Heart left ventricle (tissue), 16 donors: Measurements from ENCODE around the gene FAM187B. TPM values are rescaled to one million over a fixed set of nuclear protein-coding genes. Genes with fewer than 3 reads are reported as not detected.

Experiments
- ATAC-seq, 4 donors: fragments of 200-7000 bp; cut with Tn5 transposase; one replicate each; pipeline ENCODE4 v1.9.1; 2020 to 2022; ENCODE audit warnings: moderate library complexity in 4 of 4, mild to moderate bottlenecking in 3 of 4, moderate number of reproducible peaks in 1 of 4
- DNase-seq, 5 donors: peaks; one replicate each; pipeline ENCODE4 v3.0.0-alpha.2; 2020
- H3K27ac ChIP-seq, 12 donors: fragments of 200-600 bp; sonication (generic) in 4 of 12; one replicate each; pipeline versions ENCODE4 v1.5.0 to v1.8.0; 2016 to 2022; ENCODE audit warnings: mild to moderate bottlenecking in 2 of 12
- H3K27me3 ChIP-seq, 9 donors: fragments of 200-600 bp; sonication (generic) in 2 of 9; one replicate each; pipeline versions ENCODE4 v1.5.1 to v1.8.0; 2016 to 2022; ENCODE audit warnings: mild to moderate bottlenecking in 3 of 9
- H3K36me3 ChIP-seq, 9 donors: fragments of 200-600 bp; sonication (generic) in 2 of 9; one replicate each; pipeline versions ENCODE4 v1.5.0 to v1.8.0; 2018 to 2022; ENCODE audit warnings: mild to moderate bottlenecking in 2 of 9
- H3K4me1 ChIP-seq, 12 donors: fragments of 200-600 bp; sonication (generic) in 4 of 12; one replicate each; pipeline versions ENCODE4 v1.5.0 to v1.8.0; 2016 to 2022; ENCODE audit warnings: mild to moderate bottlenecking in 3 of 12
- H3K4me3 ChIP-seq, 12 donors: fragments of 200-600 bp; sonication (generic) in 4 of 12; one replicate each; pipeline versions ENCODE4 v1.5.0 to v1.8.0; 2017 to 2022; ENCODE audit warnings: mild to moderate bottlenecking in 9 of 12, moderate library complexity in 4 of 12
- H3K9me3 ChIP-seq, 12 donors: fragments of 200-600 bp; sonication (generic) in 4 of 12; one replicate each; pipeline versions ENCODE4 v1.5.0 to v1.8.0; 2016 to 2022; ENCODE audit warnings: mild to moderate bottlenecking in 1 of 12
- POLR2A ChIP-seq, 2 donors: fragments of 450-650 bp; IDR thresholded peaks; one replicate each; pipeline ENCODE4 v1.6.1; 2017; ENCODE audit warnings: antibody characterized with exemption in 2 of 2, mild to moderate bottlenecking in 2 of 2, moderate library complexity in 2 of 2
- WGBS, 4 donors: extraction: QIAGEN DNeasy Blood & Tissue Kit in 2 of 4; methylation state at CpG; one replicate each; pipeline versions ENCODE4 v1.1.5 to v1.1.7; 2013 to 2018; 5-methylcytosine and 5-hydroxymethylcytosine counted together
- intact Hi-C, 10 donors: fragments of 100-400 bp; cut with DNase I; formaldehyde crosslinking; loops; one replicate each; pipeline versions ENCODE4 v1.11.1 to v1.14.2; 2022
- polyA plus RNA-seq, 2 donors: library from polyadenylated mRNA; stranded (reverse); fragments of 200-250 nt; gene quantifications; one replicate each; pipeline ENCODE4 v1.2.3, GENCODE V29; 2013
- total RNA-seq, 9 donors: library from RNA; depleted of rRNA in 2 of 9; stranded (reverse); fragments of >200 nt in 2 of 9; fragmentation: NEBNext Ultra II Directional in 3 of 9; extraction: Animal tissue kit (Norgen Biotek cat#: 25700) in 3 of 9; gene quantifications; one replicate each; pipeline versions ENCODE4 v1.1.0 to v1.2.4, GENCODE V29; 2016 to 2023
- TF ChIP-seq, protein P1 (sequence below), 12 donors: fragments of 200-600 bp; sonication (generic) in 4 of 12; IDR thresholded peaks; one replicate each; pipeline versions ENCODE4 v1.5.0 to v1.8.0; 2018 to 2022; ENCODE audit warnings: antibody characterized with exemption in 12 of 12, mild to moderate bottlenecking in 5 of 12
- donor health status: ischemic (EF 13 %, LVEDD 7.1; RV severe dilation, severe dysfunction).
- donor health status: healthy with polysubstance abuse.
- donor health status: DM: no; HTN: yes; CAD: no.
- donor health status: DM: no; HTN: no; CAD: no.
- donor health status: ischemic (EF 25% LVEDD 6.9; RV normal size, moderate dysfunction).
- donor health status: ischemic (EF 25% LVEDD 5.7; RV mildly dilated, moderate dysfunction).
- donor health status: healthy.
- donor health status: DM: yes; HTN: yes; CAD: no.
- donor health status: ischemic (EF 35%, LVEDD 5.7; RV mildly dilated, moderate dysfunction).
- donor health status: nonischemic (EF 11% LVEDD 7.7; RV severe dilation, severe dysfunction).
- donor health status: DM: yes; HTN: yes; CAD: no.
- donor health status: PGD.
- donor health status: ischemic (EF 29% LVEDD 5.4; RV normal size, mild dysfunction).
- donor health status: nonischemic (EF 23%, LVEDD 6.1; RV moderate dilation, normal function).

The FAM187B gene
- total and polyA plus RNA-seq, 11 donors: 0.06 TPM; not detected in 10

GRCh38 chr19:35254341-35255297 lies 26.1 kb upstream of the FAM187B start:
- Histone ChIP-seq H3K4me3 (no peak overlapping the region), H3K9me3 (no peaks in the 10 kb centered on the region), H3K27ac (peak overlapping the region; percentile 2 to 71 (median 60)), H3K36me3 (peaks cover 0 to 7% (median 0%) of the 10 kb centered on the region in 9 donors), H3K27me3 (peaks cover 0 to 8% (median 3%) of the 10 kb centered on the region in 9 donors), H3K4me1 (peaks cover 0 to 18% (median 6%) of the 10 kb centered on the region in 12 donors)
- DNase-seq: peak in 3 of 5 donors; percentile 37 to 62 (median 55)
- intact Hi-C loops: no loop called here
- WGBS, 4 donors: 80 to 89% (median 85%) methylated on average over 17 of the region's 17 CpGs
- peak; percentile 72 to 87 (median 75) for ATAC-seq
- TF ChIP-seq POLR2A (IDR thresholded peaks at IDR 0.05): peak in 1 of 2 donors; percentile 36
- TF ChIP-seq, protein P1, sequence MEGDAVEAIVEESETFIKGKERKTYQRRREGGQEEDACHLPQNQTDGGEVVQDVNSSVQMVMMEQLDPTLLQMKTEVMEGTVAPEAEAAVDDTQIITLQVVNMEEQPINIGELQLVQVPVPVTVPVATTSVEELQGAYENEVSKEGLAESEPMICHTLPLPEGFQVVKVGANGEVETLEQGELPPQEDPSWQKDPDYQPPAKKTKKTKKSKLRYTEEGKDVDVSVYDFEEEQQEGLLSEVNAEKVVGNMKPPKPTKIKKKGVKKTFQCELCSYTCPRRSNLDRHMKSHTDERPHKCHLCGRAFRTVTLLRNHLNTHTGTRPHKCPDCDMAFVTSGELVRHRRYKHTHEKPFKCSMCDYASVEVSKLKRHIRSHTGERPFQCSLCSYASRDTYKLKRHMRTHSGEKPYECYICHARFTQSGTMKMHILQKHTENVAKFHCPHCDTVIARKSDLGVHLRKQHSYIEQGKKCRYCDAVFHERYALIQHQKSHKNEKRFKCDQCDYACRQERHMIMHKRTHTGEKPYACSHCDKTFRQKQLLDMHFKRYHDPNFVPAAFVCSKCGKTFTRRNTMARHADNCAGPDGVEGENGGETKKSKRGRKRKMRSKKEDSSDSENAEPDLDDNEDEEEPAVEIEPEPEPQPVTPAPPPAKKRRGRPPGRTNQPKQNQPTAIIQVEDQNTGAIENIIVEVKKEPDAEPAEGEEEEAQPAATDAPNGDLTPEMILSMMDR (IDR thresholded peaks at IDR 0.05): no peak

- H3K27me3 ChIP-seq: peaks cover 5 to 18% (median 12%) of the 10 kb centered on the region in 9 donors
- H3K9me3 ChIP-seq: no peaks in the 10 kb centered on the region
- peak overlapping the region in 11 of 12 donors; percentile 2 to 71 (median 59) for H3K27ac ChIP-seq
- peak in 2 of 5 donors; percentile 11 to 29 for DNase-seq
- intact Hi-C loops: no loop called here
- no peak overlapping the region for H3K4me3 ChIP-seq
- H3K36me3 ChIP-seq: peaks cover 0 to 7% (median 0%) of the 10 kb centered on the region in 9 donors
- peak in 1 of 4 donors; percentile 17 for ATAC-seq
- H3K4me1 ChIP-seq: peaks cover 0 to 24% (median 12%) of the 10 kb centered on the region in 12 donors
- WGBS, 4 donors: 76 to 85% (median 83%) methylated on average over 8 to 9 of the region's 9 CpGs
- no peak for TF ChIP-seq POLR2A (IDR thresholded peaks at IDR 0.05)
- TF ChIP-seq, protein P1 (IDR thresholded peaks at IDR 0.05): no peak
These were observed 25.1 kb upstream of the FAM187B start for GRCh38 chr19:35253316-35254286.

GRCh38 chr19:35251456-35251855 lies 22.9 kb upstream of the FAM187B start:
- intact Hi-C loops: no loop called here

More at GRCh38 chr19:35251456-35251855, 22.9 kb upstream of the FAM187B start:
- ATAC-seq: no peak
- no peaks in the 10 kb centered on the region for H3K9me3 ChIP-seq
- WGBS, 4 donors: 73 to 91% (median 88%) methylated on average over 2 of the region's 2 CpGs
- peaks cover 0 to 7% (median 0%) of the 10 kb centered on the region in 9 donors for H3K36me3 ChIP-seq
- peaks cover 13 to 30% (median 25%) of the 10 kb centered on the region in 9 donors for H3K27me3 ChIP-seq
- no peak overlapping the region for H3K27ac ChIP-seq
- no peak overlapping the region for H3K4me3 ChIP-seq
- peak in 1 of 5 donors; percentile 1 for DNase-seq
- TF ChIP-seq, protein P1 (IDR thresholded peaks at IDR 0.05): no peak
- no peak for TF ChIP-seq POLR2A (IDR thresholded peaks at IDR 0.05)
- peaks cover 0 to 38% (median 16%) of the 10 kb centered on the region in 12 donors for H3K4me1 ChIP-seq
